OCI-LY3 (cell line): ENCODE results near the gene ALDH6A1.

Experiments used
- EZH2phosphoT487 ChIP-seq: fragments of 200-600 bp; shearing (Covaris generic); IDR thresholded peaks from 2 replicates; pipeline ENCODE4 v1.6.1; 2018; ENCODE audit warnings: antibody characterized with exemption, mixed run types, low read depth
- TF ChIP-seq, protein P1 (sequence below): fragments of 200-600, 300-600 bp; sonication (generic); IDR thresholded peaks from 2 replicates; pipeline ENCODE4 v1.5.1; 2014; ENCODE audit warnings: antibody characterized with exemption, low read length, low read depth

DNA sequence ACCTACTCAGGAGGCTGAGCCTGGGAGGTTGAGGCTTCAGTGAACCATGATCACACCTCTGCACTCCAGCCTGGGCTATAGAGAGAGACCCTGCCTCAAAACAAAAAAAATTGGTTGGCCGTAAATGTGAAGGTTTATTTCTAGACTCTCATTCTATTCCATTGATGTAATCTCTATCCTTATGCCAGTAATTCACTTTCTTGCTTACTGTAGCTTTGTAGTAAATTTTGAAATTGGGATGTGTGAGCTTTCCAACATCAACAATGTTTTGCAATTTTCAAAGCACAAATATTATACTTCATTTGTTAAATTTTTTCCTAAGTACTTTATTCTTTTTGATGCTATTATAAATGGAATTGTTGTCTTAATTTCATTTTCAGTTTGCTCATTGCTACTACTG is 25.1 kb upstream of the ALDH6A1 start:
- TF ChIP-seq, protein P1, sequence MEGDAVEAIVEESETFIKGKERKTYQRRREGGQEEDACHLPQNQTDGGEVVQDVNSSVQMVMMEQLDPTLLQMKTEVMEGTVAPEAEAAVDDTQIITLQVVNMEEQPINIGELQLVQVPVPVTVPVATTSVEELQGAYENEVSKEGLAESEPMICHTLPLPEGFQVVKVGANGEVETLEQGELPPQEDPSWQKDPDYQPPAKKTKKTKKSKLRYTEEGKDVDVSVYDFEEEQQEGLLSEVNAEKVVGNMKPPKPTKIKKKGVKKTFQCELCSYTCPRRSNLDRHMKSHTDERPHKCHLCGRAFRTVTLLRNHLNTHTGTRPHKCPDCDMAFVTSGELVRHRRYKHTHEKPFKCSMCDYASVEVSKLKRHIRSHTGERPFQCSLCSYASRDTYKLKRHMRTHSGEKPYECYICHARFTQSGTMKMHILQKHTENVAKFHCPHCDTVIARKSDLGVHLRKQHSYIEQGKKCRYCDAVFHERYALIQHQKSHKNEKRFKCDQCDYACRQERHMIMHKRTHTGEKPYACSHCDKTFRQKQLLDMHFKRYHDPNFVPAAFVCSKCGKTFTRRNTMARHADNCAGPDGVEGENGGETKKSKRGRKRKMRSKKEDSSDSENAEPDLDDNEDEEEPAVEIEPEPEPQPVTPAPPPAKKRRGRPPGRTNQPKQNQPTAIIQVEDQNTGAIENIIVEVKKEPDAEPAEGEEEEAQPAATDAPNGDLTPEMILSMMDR, result no peak
- TF ChIP-seq EZH2phosphoT487, result no peak
